ENCODE data around the gene HBP1.
"Not testable (repeated sequence)": the region's sequence is repeated elsewhere in the genome, so short reads cannot be mapped to it uniquely, and the experiment has no call there.

The HBP1 gene

DNA sequence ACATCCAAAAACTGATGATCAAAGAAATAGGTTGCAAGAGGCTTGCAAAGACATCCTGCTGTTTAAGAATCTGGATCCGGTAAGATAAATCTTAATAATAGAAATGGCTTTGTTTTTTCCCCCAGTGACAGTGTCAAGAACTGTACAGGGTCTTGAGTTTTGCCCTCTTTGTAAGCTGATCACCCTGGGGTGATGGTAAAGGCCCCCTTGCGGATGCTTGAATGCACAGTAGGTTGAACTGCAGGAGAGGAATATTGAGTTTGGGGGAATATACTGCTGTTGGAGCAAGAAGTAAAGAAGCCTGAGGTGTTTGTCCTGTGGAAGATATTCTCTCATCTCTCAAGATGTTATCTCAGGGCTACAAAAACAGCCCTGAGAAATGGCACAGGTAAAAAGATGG is 40.6 kb upstream of the HBP1 start:
- Histone ChIP-seq H3K9me3 (no peaks in the 10 kb centered on the region), H3K27me3 (no peaks in the 10 kb centered on the region), H3K36me3 (no peaks in the 10 kb centered on the region), H3K4me3 (no peak overlapping the region), H3K4me1 (no peaks in the 10 kb centered on the region), H3K27ac (no peak overlapping the region)
- intact Hi-C loops (cut with DNase I; ENCODE audit: low total_unique reads): no loop called here
- TF ChIP-seq, protein P1, sequence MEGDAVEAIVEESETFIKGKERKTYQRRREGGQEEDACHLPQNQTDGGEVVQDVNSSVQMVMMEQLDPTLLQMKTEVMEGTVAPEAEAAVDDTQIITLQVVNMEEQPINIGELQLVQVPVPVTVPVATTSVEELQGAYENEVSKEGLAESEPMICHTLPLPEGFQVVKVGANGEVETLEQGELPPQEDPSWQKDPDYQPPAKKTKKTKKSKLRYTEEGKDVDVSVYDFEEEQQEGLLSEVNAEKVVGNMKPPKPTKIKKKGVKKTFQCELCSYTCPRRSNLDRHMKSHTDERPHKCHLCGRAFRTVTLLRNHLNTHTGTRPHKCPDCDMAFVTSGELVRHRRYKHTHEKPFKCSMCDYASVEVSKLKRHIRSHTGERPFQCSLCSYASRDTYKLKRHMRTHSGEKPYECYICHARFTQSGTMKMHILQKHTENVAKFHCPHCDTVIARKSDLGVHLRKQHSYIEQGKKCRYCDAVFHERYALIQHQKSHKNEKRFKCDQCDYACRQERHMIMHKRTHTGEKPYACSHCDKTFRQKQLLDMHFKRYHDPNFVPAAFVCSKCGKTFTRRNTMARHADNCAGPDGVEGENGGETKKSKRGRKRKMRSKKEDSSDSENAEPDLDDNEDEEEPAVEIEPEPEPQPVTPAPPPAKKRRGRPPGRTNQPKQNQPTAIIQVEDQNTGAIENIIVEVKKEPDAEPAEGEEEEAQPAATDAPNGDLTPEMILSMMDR (IDR thresholded peaks at IDR 0.05): no peak
- no peak for DNase-seq

DNA sequence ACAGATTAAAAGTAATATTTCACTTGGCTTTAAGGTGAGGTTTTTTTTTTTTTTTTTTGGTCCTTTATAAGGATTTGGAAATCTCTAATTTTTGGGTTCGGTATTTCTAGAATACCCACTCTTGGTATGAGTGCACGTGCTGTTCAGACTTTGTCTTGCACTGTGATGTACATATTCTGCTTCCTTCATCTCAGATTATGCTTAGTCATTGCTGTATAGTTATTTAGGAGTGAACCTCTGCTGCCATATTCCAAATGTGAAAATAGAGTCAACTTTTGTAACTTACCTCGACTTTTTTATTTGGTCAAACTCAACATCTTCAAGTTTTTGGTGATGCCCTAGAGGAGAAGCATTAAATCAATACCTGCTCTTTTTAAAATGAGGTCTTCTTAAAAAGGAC is 40.1 kb upstream of the HBP1 start:
- H3K9me3 ChIP-seq: no peaks in the 10 kb centered on the region
- H3K27me3 ChIP-seq: no peaks in the 10 kb centered on the region
- no peaks in the 10 kb centered on the region for H3K4me1 ChIP-seq
- intact Hi-C loops (cut with DNase I; ENCODE audit: low total_unique reads): no loop called here
- H3K4me3 ChIP-seq: no peak overlapping the region
- TF ChIP-seq, protein P1 (IDR thresholded peaks at IDR 0.05): no peak
- no peak overlapping the region for H3K27ac ChIP-seq
- no peaks in the 10 kb centered on the region for H3K36me3 ChIP-seq
- no peak for DNase-seq

DNA sequence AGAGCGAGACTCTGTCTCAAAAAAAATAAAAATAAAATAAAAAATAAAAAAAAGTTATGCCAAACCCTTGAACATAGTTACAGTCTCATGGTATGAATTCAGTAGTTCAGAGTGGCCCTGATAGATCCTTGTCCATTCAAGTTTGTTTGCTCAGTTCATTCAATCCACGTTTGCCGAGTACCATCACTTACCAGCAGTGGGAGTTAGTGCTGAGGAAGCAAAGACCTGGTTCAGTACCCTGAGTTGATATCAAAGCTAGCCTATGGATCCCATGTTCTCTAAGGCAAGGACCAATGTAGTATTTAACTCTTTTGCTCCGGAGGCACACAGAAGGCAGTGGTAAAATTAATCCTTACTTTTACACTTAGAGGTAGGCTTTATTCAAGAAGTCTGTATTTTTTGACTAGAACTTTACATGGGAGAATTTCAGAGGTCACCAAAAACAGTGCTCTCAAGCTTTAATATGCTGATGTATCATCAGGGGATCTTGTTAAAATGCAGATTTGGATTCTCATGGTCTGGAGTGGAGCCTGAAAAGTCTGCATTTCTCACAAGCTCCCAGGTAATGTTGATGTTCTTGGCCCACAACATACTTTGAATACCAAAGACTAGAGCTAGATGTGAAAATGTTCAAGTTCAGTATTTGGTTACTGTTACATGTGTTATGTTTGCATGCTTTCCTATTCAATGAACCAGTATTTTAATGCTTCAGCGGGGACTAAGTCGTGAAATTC is 38.1 kb upstream of the HBP1 start:
- H3K4me1 ChIP-seq: no peaks in the 10 kb centered on the region
- intact Hi-C loops (cut with DNase I; ENCODE audit: low total_unique reads): no loop called here
- H3K27me3 ChIP-seq: no peaks in the 10 kb centered on the region
- no peaks in the 10 kb centered on the region for H3K9me3 ChIP-seq
- H3K27ac ChIP-seq: no peak overlapping the region
- no peak for DNase-seq
- H3K4me3 ChIP-seq: no peak overlapping the region
- no peaks in the 10 kb centered on the region for H3K36me3 ChIP-seq
- TF ChIP-seq, protein P1 (IDR thresholded peaks at IDR 0.05): no peak

DNA sequence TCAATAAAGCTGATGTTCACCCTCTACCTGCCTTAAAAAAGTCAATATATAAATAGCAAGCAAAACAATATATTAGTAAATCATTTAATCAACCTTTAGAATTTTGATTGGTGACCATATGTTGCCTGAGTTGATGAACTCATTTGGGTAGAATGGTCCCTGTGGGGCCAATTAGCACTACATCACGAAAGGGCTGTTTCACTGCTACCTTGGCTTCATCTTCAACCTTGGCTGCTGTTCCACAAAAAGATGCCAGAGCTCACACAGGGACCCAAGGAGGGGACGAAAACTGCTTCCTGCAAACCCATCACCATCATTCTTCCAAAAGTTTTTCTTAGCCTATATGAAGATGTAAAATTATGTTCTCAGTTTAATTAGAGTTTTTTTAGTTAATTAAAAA is 35.4 kb upstream of the HBP1 start:
- no peak overlapping the region for H3K27ac ChIP-seq
- TF ChIP-seq, protein P1 (IDR thresholded peaks at IDR 0.05): no peak
- no peak for DNase-seq
- no peaks in the 10 kb centered on the region for H3K9me3 ChIP-seq
- H3K36me3 ChIP-seq: no peaks in the 10 kb centered on the region
- H3K27me3 ChIP-seq: no peaks in the 10 kb centered on the region
- H3K4me1 ChIP-seq: no peaks in the 10 kb centered on the region
- H3K4me3 ChIP-seq: no peak overlapping the region
- intact Hi-C loops (cut with DNase I; ENCODE audit: low total_unique reads): no loop called here

DNA sequence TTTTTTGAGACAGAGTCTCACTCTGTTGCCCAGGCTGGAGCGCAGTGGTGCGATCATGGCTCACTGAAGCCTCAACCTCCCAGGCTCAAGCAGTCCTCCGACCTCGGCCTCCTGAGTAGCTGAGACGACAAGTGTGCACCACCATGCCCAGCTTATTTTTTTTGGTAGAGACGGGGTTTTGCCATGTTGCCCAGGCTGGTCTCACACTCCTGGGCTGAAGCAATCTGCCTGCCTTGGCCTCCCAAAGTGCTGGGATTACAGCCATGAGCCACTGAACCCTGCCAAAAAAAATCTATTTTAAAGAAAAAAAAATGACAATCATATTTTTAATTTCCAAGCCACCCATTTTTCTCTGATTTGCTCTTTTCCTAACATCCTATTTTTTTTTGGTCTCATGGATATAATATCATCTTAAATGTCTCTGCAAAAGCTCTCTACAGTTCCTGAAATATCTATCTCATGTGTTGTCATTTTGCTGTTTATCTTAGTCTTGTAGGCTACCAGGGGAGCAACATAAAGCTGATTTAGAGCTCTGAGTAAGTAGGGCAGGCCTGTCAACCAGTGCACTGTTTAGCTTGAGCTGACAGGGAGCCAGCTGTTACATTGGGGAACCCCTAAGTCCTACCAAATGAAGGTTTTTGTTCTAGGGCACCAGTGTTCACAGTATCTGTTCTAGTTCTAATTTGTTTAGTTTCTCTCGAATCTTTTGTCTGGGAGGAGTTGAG is 29.9 kb upstream of the HBP1 start:
- Histone ChIP-seq H3K4me1 (no peaks in the 10 kb centered on the region), H3K27me3 (no peaks in the 10 kb centered on the region), H3K27ac (no peak overlapping the region), H3K36me3 (no peaks in the 10 kb centered on the region), H3K4me3 (no peak overlapping the region), H3K9me3 (no peaks in the 10 kb centered on the region)
- TF ChIP-seq, protein P1 (IDR thresholded peaks at IDR 0.05): no peak
- DNase-seq: no peak
- intact Hi-C loops (cut with DNase I; ENCODE audit: low total_unique reads): no loop called here

DNA sequence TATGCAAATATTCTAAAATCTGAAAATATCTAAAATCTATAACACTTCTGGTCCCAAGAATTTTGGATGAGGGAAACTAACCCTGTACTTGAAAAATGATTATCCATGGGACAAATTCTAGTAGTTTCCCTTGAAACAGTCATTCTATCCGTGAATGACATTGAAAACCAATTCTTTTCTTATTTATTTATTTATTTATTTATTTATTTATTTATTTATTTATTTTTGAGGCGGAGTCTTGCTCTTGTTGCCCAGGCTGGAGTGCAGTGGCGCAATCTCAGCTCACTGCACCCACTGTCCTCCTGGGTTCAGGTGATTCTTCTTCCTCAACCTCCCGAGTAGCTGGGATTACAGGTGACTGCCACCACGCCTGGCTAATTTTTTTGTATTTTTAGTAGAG is 24.9 kb upstream of the HBP1 start:
- not testable (repeated sequence) for H3K36me3 ChIP-seq, H3K4me1 ChIP-seq, H3K4me3 ChIP-seq, H3K9me3 ChIP-seq, DNase-seq, H3K27ac ChIP-seq, H3K27me3 ChIP-seq
- intact Hi-C loops (cut with DNase I; ENCODE audit: low total_unique reads): loop anchor here (10.0 kb wide), 2 partner anchors 99 to 199 kb away; partner anchors contain the start of gene PRKAR2B

Data from tibial artery (tissue), 4 donors.